ENCODE data around the gene COBL. TPM values are rescaled to one million over a fixed set of nuclear protein-coding genes. Genes with fewer than 3 reads are reported as not detected.

The COBL gene
- total and polyA plus RNA-seq, 2 of the 8 experiments (the other 6 are each of a cell fraction or from before 2014, with no cell fraction given), result 13.8 to 40.4 TPM

- TF ChIP-seq TCF12 (IDR thresholded peaks at IDR 0.05; ENCODE audit: low read depth, low read length) (no peak), EP300 (IDR thresholded peaks at IDR 0.05; ENCODE audit: borderline replicate concordance in 1 of 2, low read depth in 2 of 2, low read length in 2 of 2) (no peak), MAFK (IDR thresholded peaks at IDR 0.05; ENCODE audit: low read depth, low read length) (peak; percentile 60; the same call in 1 of the 2 replicates), HDAC6 (IDR thresholded peaks at IDR 0.05; ENCODE audit: low read depth, low read length) (no peak), POU5F1 (IDR thresholded peaks at IDR 0.05; ENCODE audit: low read depth, low read length) (no peak), BRCA1 (IDR thresholded peaks at IDR 0.05; ENCODE audit: low read depth, low read length) (no peak), PHF8 (conservative IDR thresholded peaks at IDR 0.05; ENCODE audit: low read depth, low read length) (no peak), GTF2F1 (IDR thresholded peaks at IDR 0.05; ENCODE audit: borderline replicate concordance, low read depth, low read length) (no peak), CTCF (IDR thresholded peaks at IDR 0.05; ENCODE audit: control extremely low read depth in 1 of 3, insufficient read depth in 1 of 3, low read depth in 1 of 3, low read length in 3 of 3) (peak in 2 of 3 experiments; percentile 92 to 94; a peak in 3 of 4 replicates), SRF (IDR thresholded peaks at IDR 0.05; ENCODE audit: low read depth, low read length) (no peak), USF2 (IDR thresholded peaks at IDR 0.05; ENCODE audit: low read length) (no peak), RAD21 (IDR thresholded peaks at IDR 0.05 in 1 of 2, conservative IDR thresholded peaks at IDR 0.05 in 1 of 2; ENCODE audit: low read depth in 2 of 2, low read length in 2 of 2) (peak; percentile 85 to 91), POLR2A (IDR thresholded peaks at IDR 0.05; ENCODE audit: control extremely low read depth in 1 of 2, low read depth in 2 of 2, low read length in 2 of 2) (no peak), ATF3 (IDR thresholded peaks at IDR 0.05; ENCODE audit: insufficient read depth, low read depth, low read length) (0 out of 2 replicates have a peak, but pooled peaks have one; percentile 17), TBP (IDR thresholded peaks at IDR 0.05; ENCODE audit: low read depth, low read length) (no peak), ASH2L (IDR thresholded peaks at IDR 0.05; ENCODE audit: low read length) (no peak), SIN3A (conservative IDR thresholded peaks at IDR 0.05 in 1 of 2, IDR thresholded peaks at IDR 0.05 in 1 of 2; ENCODE audit: low read depth in 1 of 2, low read length in 2 of 2) (no peak), RNF2 (IDR thresholded peaks at IDR 0.05; ENCODE audit: borderline replicate concordance, low read depth, low read length, missing control alignments, poor library complexity, severe bottlenecking) (no peak), GABPA (IDR thresholded peaks at IDR 0.05; ENCODE audit: borderline replicate concordance, insufficient read depth, low read length) (peak; percentile 41; the same call in 1 of the 2 replicates)
These were observed 153.8 kb downstream of the COBL start (continued) for GRCh38 chr7:51162724-51163329.
